SJSA1 (cell line): Measurements from ENCODE around the gene MEF2C. TPM values are rescaled to one million over a fixed set of nuclear protein-coding genes. Genes with fewer than 3 reads are reported as not detected.

Experiments
- DNase-seq, 2 experiments: peaks; one replicate each; pipeline ENCODE4 v3.0.0-alpha.2; 2015 to 2020; ENCODE audit warnings: low spot score in 2 of 2, low read depth in 1 of 2
- H3K27ac ChIP-seq: fragments of 250-450 bp; sonication (Bioruptor Pico); 2 replicates; pipeline ENCODE4 v1.5.1; 2020; ENCODE audit warnings: mild to moderate bottlenecking, moderate library complexity
- H3K27me3 ChIP-seq: fragments of 250-450 bp; sonication (Bioruptor Pico); replicated peaks from 2 replicates; pipeline ENCODE4 v1.5.1; 2020; ENCODE audit warnings: mild to moderate bottlenecking, moderate library complexity
- H3K36me3 ChIP-seq: fragments of 250-450 bp; sonication (Bioruptor Pico); 2 replicates; pipeline ENCODE4 v1.5.1; 2020; ENCODE audit warnings: mild to moderate bottlenecking
- H3K4me1 ChIP-seq: fragments of 250-450 bp; sonication (Bioruptor Pico); replicated peaks from 2 replicates; pipeline ENCODE4 v1.6.1; 2021; ENCODE audit warnings: mild to moderate bottlenecking
- H3K4me3 ChIP-seq: fragments of 250-450 bp; sonication (Bioruptor Pico); 2 replicates; pipeline ENCODE4 v1.5.1; 2020; ENCODE audit warnings: mild to moderate bottlenecking
- H3K9me3 ChIP-seq: fragments of 250-450 bp; sonication (Bioruptor Pico); replicated peaks from 2 replicates; pipeline ENCODE4 v1.5.1; 2020; ENCODE audit warnings: mild to moderate bottlenecking
- total RNA-seq: library from RNA; depleted of rRNA; stranded (reverse); fragments of >200 nt; shearing (Covaris generic); gene quantifications from 2 replicates; pipeline ENCODE4 v1.2.3, GENCODE V29; 2014

The MEF2C gene
- total RNA-seq, 1 experiment from 2014 or later = 29.8 TPM

- Histone ChIP-seq H3K9me3 (no peaks in the 10 kb centered on the region), H3K36me3 (no peaks in the 10 kb centered on the region), H3K27me3 (no peaks in the 10 kb centered on the region), H3K4me3 (no peak overlapping the region), H3K27ac (no peak overlapping the region), H3K4me1 (peaks cover 14% of the 10 kb centered on the region)
- no peak for DNase-seq
These were observed 211.9 kb downstream of the MEF2C start for GRCh38 chr5:88671106-88671504.

- H3K9me3 ChIP-seq = no peaks in the 10 kb centered on the region
- no peaks in the 10 kb centered on the region for H3K27me3 ChIP-seq
- no peak for DNase-seq
- no peak overlapping the region for H3K4me3 ChIP-seq
- no peak overlapping the region for H3K27ac ChIP-seq
- H3K36me3 ChIP-seq = no peaks in the 10 kb centered on the region
- H3K4me1 ChIP-seq = peaks cover 12% of the 10 kb centered on the region
These were observed 212.5 kb downstream of the MEF2C start for GRCh38 chr5:88670461-88670860.

DNA sequence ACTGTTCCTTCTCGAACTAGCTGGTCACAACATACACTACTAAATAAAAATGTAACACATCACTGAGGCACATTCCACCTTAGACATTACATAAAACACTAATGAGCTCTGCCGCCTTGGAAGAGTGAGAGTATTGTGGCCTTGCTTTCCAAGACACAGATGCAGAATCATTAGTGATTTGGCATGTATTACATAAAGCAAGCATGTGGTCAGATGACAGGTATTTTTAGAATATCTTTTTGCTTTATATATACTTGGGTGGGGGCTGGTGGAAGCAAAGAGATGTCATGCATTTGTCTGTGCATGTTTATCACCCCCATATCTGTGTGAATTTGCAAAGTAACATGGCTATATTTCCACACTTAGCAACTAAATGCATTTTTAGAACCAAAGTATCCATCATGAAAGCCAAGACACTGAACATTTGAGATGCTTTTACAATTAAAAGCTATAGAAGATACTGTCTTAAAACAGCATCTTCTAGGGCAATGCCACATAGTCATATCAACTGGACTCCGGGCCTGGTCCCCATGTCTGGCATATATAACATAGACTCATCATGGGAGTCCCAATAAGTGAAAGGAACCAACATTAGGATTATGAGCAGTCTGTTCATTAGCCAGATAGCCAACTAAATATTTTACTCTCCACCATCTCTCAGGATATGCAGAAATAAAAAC is 213.5 kb downstream of the MEF2C start:
- no peak for DNase-seq
- H3K36me3 ChIP-seq = no peaks in the 10 kb centered on the region
- H3K27me3 ChIP-seq = no peaks in the 10 kb centered on the region
- H3K4me1 ChIP-seq = peaks cover 4% of the 10 kb centered on the region; the same call in 1 of the 2 replicates
- H3K4me3 ChIP-seq = no peak overlapping the region
- H3K9me3 ChIP-seq = no peaks in the 10 kb centered on the region
- no peak overlapping the region for H3K27ac ChIP-seq

- no peaks in the 10 kb centered on the region for H3K4me1 ChIP-seq
- H3K4me3 ChIP-seq = no peak overlapping the region
- H3K36me3 ChIP-seq = no peaks in the 10 kb centered on the region
- no peaks in the 10 kb centered on the region for H3K9me3 ChIP-seq
- no peak overlapping the region for H3K27ac ChIP-seq
- H3K27me3 ChIP-seq = no peaks in the 10 kb centered on the region
- no peak for DNase-seq
These were observed 215.3 kb downstream of the MEF2C start for GRCh38 chr5:88667496-88668201.
